T-helper 17 cell (primary cell): ENCODE results near the gene RAD51B. TPM values are rescaled to one million over a fixed set of nuclear protein-coding genes. Genes with fewer than 3 reads are reported as not detected.
A peak's percentile ranks its signal among the peaks of the same experiment; 100 is the strongest.

ENCODE experiments used
- ATAC-seq: fragments of 150-1000 bp; cut with Tn5 transposase; 2 replicates; pipeline ENCODE4 v1.10.0; 2021; ENCODE audit warnings: mild to moderate bottlenecking, moderate library complexity
- DNase-seq, 3 donors: peaks; one replicate each; pipeline versions ENCODE4 v3.0.0 to v3.0.0-alpha.2; 2020 to 2021
- H3K9me3 ChIP-seq: one replicate; pipeline ENCODE4 v1.7.0; 2013; ENCODE audit warnings: low read length, mild to moderate bottlenecking; ENCODE audit not compliant: control insufficient read depth, poor library complexity, severe bottlenecking
- H3K27ac Mint-ChIP-seq: one replicate; pipeline ENCODE4 v1.8.0; 2022; ENCODE audit warnings: mild to moderate bottlenecking, moderate library complexity, mixed read lengths
- H3K27me3 Mint-ChIP-seq: one replicate; pipeline ENCODE4 v1.8.0; 2022; ENCODE audit warnings: mixed read lengths
- H3K36me3 Mint-ChIP-seq: one replicate; pipeline ENCODE4 v1.8.0; 2022; ENCODE audit warnings: low read depth, mixed read lengths
- H3K4me1 Mint-ChIP-seq: one replicate; pipeline ENCODE4 v1.8.0; 2022; ENCODE audit warnings: mild to moderate bottlenecking, mixed read lengths
- H3K4me3 Mint-ChIP-seq: one replicate; pipeline ENCODE4 v1.8.0; 2022; ENCODE audit warnings: mild to moderate bottlenecking, moderate library complexity, mixed read lengths
- total RNA-seq, 4 donors: library from RNA in 2 of 4; stranded (reverse) in 2 of 4; gene quantifications; one replicate each; pipeline ENCODE4 v1.2.3 and lab custom pipeline; 2022 to 2026

The RAD51B gene
- total RNA-seq, 2 donors from 2014 or later: 17.0 to 20.7 TPM

DNA sequence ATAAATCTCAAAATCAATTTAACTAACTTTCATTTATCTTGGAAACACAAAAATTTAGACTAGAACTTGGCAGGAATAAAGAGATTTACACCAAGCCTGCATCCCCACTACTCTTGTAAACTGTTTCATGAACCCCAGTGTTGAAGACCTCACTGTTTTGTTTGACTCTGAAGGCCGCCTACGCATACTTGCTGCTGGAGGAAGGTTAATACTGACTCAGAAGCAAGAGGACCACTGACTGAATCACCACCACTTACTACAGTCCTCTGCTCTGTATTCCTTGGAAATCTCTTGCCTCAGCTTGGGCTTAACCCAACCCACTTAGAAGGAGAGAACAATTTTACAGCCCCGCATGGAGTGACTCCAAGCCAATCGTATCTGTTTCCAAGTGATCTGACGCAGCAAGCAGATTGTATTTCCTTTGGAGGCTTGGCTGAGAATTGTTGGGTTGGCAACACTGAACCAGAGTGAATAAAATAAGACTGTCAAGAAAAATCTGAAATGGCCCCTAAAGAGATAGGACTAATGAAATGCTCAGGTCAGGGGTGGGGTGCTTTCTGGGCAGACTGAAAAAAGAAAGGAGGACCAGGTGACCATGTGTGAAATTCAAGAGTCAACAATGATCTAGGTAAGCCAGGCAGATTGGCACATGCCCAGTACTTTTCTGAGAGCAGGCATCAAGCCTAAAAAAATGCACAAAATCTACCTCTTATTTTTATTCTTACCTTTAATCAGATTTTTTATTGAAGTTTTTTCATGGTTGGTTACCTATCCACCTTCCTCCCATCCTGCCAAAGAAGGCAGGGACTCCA is 724.7 kb downstream of the RAD51B start:
- H3K27me3 Mint-ChIP-seq: no peaks in the 10 kb centered on the region
- H3K4me3 Mint-ChIP-seq: no peak overlapping the region
- DNase-seq: no peak
- no peak overlapping the region for H3K27ac Mint-ChIP-seq
- no peak for ATAC-seq
- H3K36me3 Mint-ChIP-seq: no peaks in the 10 kb centered on the region
- no peaks in the 10 kb centered on the region for H3K9me3 ChIP-seq
- peaks cover 3% of the 10 kb centered on the region for H3K4me1 Mint-ChIP-seq

DNA sequence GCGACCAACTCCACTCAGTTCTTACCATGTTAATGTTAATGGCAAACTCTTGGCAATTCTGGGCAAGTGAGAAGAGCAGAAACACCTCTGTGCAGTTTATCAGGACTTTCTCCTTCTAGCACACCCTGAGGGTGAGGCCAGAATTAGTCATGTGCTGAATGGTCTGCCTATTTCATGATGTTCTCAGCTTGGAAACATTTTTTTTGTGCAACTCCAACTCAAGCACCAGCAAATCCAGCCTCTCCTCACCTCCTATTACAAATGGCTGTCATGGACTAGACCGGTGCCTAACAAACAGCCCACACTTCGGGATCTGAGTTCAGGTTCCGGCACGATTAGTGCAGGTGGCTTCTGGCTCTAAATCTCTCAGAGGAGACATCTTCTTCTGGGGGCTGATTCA is 727.3 kb downstream of the RAD51B start:
- Mint-ChIP-seq H3K4me1 (peaks cover 8% of the 10 kb centered on the region), H3K27me3 (no peaks in the 10 kb centered on the region), H3K4me3 (no peak overlapping the region), H3K27ac (peak overlapping the region; percentile 43), H3K36me3 (peaks cover 3% of the 10 kb centered on the region)
- ATAC-seq: no peak
- H3K9me3 ChIP-seq: no peaks in the 10 kb centered on the region
- no peak for DNase-seq

DNA sequence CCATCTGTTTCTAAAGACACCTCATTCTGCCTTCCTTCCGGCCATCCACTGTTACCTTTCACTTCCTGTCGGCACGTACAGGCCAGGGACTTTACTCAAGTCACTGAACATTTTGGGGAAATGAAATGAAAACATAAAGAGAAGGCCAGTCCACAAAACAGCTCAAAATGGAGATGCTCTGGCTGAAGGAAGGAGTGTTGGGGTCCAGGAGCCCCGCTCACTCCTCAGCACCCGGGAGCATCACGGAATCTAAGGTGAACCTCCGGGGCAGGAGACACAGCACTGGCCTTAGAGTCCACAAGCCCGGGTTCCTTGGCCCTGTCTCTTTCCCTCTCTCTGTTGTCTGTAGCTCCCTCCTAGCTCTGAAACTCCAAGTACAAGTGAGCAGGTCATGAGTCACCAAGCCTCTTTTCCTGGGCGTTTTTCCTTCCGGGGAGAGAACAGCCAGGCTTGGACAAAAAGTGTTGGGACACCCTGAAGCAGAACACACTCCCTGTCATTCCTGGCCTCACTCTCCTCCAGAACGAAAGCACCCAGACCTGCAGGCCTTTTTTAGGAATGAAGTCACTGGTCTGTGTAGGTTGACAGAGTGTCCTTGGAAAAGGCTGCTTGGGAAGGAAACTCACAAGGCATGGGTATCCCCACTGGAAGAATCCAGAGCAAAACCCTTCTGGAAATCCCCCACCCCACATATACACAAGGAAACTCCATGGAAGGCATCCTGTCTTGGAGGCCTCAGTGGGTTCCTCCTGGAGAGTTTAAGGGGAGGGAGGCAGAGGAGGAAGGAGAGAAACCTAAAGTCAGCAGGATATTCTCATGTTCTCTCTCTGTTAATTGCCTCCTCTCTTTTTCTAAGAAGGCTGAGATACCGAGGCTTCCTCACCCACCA is 728.0 kb downstream of the RAD51B start:
- Mint-ChIP-seq H3K4me3 (no peak overlapping the region), H3K27ac (peak overlapping the region; percentile 43), H3K4me1 (peaks cover 8% of the 10 kb centered on the region), H3K36me3 (peaks cover 3% of the 10 kb centered on the region), H3K27me3 (no peaks in the 10 kb centered on the region)
- ATAC-seq (no peak), DNase-seq (no peak)
- no peaks in the 10 kb centered on the region for H3K9me3 ChIP-seq

DNA sequence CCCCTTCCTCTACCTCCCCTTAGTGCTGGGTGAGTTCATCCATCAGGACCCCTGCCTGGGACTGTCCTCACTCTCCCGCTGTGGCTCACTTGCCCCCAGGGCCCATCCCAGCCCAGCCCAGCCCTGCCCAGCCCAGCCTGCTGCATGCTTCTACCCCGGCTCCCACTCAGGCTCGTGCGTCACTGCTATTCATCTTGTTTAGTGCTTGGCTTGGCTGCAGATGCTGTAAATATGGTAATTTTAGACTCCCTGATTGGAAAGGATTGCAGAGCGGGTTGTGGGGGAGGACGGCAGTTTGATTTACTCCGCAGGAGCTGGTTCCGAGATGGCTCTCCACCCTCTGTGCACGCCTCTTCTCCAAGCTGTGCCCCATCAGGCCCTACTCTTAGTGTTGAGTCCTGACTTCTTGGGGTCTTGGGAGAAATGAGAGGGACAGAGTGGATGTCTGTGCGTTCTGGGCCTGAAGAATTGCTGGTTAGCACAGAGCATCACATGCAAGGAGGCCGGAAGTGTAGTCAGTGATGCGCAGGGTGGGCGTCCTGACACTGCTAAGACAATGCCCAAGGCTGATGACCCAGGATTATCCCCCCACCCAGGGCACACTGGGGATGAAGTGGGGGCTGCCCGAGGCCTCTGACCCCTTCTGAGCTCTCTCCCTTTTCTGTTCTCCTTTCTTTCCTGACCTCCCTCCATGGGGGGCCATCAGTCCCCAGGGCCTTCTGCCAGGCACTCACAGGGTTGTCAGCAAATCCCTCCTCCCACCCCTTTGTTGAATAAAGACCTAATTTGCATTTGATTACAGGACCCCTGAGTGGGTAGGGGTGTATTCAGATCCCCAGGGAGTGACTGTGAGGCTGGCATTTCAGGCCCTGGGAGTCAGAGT is 728.9 kb downstream of the RAD51B start:
- Mint-ChIP-seq H3K36me3 (peaks cover 3% of the 10 kb centered on the region), H3K27me3 (no peaks in the 10 kb centered on the region), H3K4me1 (peaks cover 8% of the 10 kb centered on the region), H3K4me3 (no peak overlapping the region), H3K27ac (no peak overlapping the region)
- no peak for ATAC-seq
- no peaks in the 10 kb centered on the region for H3K9me3 ChIP-seq
- no peak for DNase-seq

DNA sequence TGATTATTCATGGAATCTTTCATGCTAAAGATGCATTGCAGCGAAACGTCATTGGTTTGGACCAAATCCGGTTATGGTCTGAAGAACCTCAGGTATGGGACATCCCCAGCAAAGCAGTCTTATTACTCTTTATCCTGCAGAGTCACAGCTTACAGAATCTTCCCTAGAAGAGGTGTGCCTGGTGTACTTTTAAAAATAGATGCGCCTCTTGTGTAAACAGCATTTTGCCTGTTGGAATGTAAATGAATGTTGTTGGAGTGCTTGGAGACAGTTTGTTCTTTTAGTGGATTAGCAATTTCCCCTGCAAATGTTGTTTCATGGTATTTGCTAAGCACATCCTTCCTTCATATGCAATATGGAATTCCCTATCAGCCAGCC is 730.7 kb downstream of the RAD51B start:
- H3K36me3 Mint-ChIP-seq: peaks cover 3% of the 10 kb centered on the region
- ATAC-seq (no peak), DNase-seq (no peak)
- peaks cover 11% of the 10 kb centered on the region for H3K4me1 Mint-ChIP-seq
- no peak overlapping the region for H3K4me3 Mint-ChIP-seq
- H3K27ac Mint-ChIP-seq: no peak overlapping the region
- H3K27me3 Mint-ChIP-seq: no peaks in the 10 kb centered on the region
- H3K9me3 ChIP-seq: no peaks in the 10 kb centered on the region

DNA sequence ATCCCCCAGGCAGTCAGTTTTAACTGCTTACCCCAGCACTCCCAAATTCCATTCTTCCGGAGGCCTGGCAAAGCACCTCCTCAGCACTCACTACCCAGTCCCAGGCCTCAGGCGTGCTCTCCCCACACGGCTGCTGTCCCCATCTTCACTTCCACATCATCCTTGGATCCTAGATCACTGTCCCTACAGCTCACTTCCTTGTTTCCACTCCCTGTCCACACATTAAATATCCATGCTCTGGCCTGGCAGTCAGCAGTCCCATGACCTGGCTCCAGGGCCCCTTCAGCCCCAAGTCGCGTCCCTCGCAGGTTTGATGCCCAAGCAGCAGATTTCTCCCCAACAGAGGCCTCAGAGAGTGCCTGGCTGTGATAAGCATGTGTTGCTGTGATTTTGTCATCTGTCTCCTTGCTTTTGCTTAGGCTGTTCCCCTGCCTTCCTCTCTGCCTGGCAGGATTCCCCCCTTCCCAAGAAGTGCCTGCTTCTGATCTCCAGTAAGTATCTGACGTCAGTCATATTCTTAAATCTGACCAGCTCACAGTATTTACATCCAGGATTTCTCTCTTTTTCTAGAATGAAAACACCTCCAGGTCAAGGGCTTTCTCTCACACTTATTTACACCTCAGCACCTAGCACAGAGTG is 731.6 kb downstream of the RAD51B start:
- Mint-ChIP-seq H3K27ac (no peak overlapping the region), H3K27me3 (no peaks in the 10 kb centered on the region), H3K4me1 (peaks cover 11% of the 10 kb centered on the region), H3K4me3 (no peak overlapping the region), H3K36me3 (peaks cover 3% of the 10 kb centered on the region)
- no peaks in the 10 kb centered on the region for H3K9me3 ChIP-seq
- DNase-seq (no peak), ATAC-seq (no peak)

DNA sequence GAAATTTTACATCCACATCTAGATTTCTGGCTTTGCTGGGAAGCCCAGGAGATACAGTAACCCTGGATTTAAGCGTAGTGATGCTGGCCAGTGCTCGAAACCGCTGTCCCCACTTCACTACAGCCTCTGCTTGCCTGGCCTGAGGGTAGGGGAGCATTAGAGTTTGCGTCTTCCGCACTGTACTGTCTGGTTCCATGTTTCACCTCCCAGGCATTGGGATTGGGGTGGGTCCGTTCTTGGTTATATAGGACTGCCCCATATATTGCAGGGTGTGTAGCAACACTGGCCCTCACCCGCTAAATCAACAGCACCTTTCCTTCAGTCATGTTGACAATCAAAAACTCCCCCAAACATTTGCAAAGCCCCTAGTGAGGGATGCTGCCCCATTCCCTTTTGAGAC is 732.5 kb downstream of the RAD51B start:
- H3K9me3 ChIP-seq: no peaks in the 10 kb centered on the region
- Mint-ChIP-seq H3K27ac (no peak overlapping the region), H3K4me1 (peaks cover 10% of the 10 kb centered on the region), H3K27me3 (no peaks in the 10 kb centered on the region), H3K4me3 (no peak overlapping the region), H3K36me3 (peaks cover 3% of the 10 kb centered on the region)
- no peak for DNase-seq
- no peak for ATAC-seq

DNA sequence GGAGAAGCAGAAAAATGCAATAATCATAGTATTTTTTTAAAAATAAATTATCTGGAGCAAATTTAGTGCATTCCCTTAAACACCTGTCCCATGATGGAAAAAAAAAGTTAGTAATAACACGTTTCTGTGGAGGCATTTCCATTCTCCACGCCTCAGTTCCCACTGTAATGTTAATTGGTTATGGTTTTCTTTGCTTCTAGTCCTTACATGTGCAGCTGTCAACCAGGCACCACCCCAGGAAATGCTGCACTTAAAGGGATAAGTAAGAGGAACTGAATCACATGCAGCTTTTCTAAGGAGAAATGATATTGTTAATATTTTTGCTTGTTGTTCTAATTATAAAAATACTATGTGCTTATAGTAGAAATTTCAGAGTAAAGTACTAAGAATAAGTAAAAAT is 733.0 kb downstream of the RAD51B start:
- H3K27me3 Mint-ChIP-seq: no peaks in the 10 kb centered on the region
- no peaks in the 10 kb centered on the region for H3K9me3 ChIP-seq
- peaks cover 10% of the 10 kb centered on the region for H3K4me1 Mint-ChIP-seq
- DNase-seq (no peak), ATAC-seq (no peak)
- H3K4me3 Mint-ChIP-seq: no peak overlapping the region
- H3K27ac Mint-ChIP-seq: no peak overlapping the region
- peaks cover 3% of the 10 kb centered on the region for H3K36me3 Mint-ChIP-seq

DNA sequence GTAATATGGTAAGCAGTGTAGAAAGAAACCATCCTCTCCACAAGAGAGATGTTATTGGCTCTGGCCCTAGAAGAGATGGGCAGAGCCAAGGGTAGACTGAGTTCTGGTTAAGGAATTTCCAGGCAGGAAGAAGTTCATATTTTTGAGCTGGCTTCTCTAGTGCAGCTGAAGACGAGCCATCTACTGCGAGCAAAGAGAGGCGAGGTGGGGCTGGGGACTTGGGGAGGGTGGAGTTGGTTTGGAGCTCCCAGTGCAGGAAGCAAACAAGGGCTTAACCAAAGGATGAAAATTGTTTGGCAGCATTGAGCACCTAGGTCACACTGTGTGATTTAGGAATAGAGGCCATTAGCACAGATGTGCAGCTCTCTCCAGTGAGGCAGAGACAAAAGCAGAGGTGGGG is 733.7 kb downstream of the RAD51B start:
- DNase-seq (no peak), ATAC-seq (no peak)
- Mint-ChIP-seq H3K27ac (no peak overlapping the region), H3K36me3 (peaks cover 3% of the 10 kb centered on the region), H3K4me3 (no peak overlapping the region), H3K4me1 (peaks cover 10% of the 10 kb centered on the region), H3K27me3 (no peaks in the 10 kb centered on the region)
- no peaks in the 10 kb centered on the region for H3K9me3 ChIP-seq

DNA sequence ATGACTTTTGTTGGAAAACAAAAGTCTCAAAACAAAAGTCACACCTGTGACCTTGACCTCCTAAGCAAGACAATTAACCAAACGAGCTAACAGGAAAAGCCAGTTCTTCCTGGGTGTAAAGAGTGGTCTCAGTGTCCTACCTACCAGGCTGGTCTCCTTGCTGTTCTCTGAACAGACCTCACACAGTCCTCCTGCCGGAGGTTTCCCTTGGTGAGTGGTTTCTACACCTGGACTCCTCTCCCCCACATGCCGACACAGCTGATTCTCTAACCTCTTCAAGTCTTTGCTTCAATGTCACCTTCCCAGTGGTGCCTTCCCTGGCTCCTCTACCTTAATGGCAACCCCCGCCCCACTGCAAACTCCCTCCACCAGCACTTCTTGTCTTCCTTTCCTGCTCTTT is 734.7 kb downstream of the RAD51B start:
- Mint-ChIP-seq H3K4me1 (peaks cover 10% of the 10 kb centered on the region), H3K4me3 (no peak overlapping the region), H3K36me3 (peaks cover 3% of the 10 kb centered on the region), H3K27ac (peak overlapping the region; percentile 80), H3K27me3 (no peaks in the 10 kb centered on the region)
- DNase-seq (no peak), ATAC-seq (no peak)
- H3K9me3 ChIP-seq: no peaks in the 10 kb centered on the region

DNA sequence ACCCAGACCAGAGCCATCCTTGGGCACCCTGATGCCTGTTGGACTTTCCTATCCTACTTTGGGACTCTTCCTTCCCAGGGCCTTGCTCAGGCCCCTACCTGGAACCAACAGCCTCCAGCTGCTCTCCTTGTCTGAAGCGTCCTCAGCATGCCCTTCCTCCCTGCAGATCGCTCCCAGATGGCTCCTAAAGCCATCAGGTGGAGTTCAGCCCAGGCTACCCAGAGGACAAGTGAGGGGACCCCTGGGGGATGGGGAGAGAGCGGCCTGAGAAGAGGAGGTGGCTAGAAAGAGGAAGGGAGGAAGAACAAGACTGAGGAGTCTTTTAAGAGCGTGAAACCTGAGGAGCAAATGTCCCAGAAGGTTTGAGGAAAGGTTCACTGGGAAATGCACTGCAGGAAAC is 736.7 kb downstream of the RAD51B start:
- no peak for ATAC-seq
- no peak overlapping the region for H3K27ac Mint-ChIP-seq
- peaks cover 9% of the 10 kb centered on the region for H3K4me1 Mint-ChIP-seq
- H3K9me3 ChIP-seq: no peaks in the 10 kb centered on the region
- no peak for DNase-seq
- H3K27me3 Mint-ChIP-seq: no peaks in the 10 kb centered on the region
- no peak overlapping the region for H3K4me3 Mint-ChIP-seq
- H3K36me3 Mint-ChIP-seq: no peaks in the 10 kb centered on the region

DNA sequence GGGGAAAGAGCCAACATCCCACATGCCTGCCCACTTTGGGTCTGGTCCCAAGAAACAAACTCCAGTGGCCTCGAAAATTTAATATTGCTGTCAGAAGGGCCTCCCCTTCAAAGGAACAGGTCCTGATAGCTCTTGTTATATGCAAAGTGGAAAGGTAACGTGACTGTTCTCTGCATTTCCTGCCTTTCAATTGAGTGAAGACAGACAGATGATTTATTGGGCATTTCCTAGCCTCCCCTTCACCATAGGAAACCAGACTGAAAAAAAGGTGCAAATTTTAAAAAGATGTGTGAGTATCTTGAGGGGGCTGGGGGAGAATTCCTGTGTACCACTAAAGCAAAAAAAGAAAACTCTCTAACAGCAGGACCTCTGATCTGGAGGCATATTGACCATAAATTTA is 738.1 kb downstream of the RAD51B start:
- H3K9me3 ChIP-seq: no peaks in the 10 kb centered on the region
- Mint-ChIP-seq H3K27ac (no peak overlapping the region), H3K36me3 (no peaks in the 10 kb centered on the region), H3K4me1 (peaks cover 7% of the 10 kb centered on the region), H3K27me3 (no peaks in the 10 kb centered on the region), H3K4me3 (no peak overlapping the region)
- DNase-seq (no peak), ATAC-seq (no peak)
